CD8-positive, alpha-beta memory T cell (primary cell): ENCODE data around the gene PRKAB1. TPM values are rescaled to one million over a fixed set of nuclear protein-coding genes. Genes with fewer than 3 reads are reported as not detected.

Source experiments
- CTCF ChIA-PET: fragments of 350-600 bp; sonication (Branson Sonifier 250); formaldehyde crosslinking; loops from one replicate; lab custom pipeline; 2021; ENCODE audit warnings: antibody characterized with exemption; lab: Charles Lee
- POLR2A ChIA-PET: fragments of 350-600 bp; sonication (Branson Sonifier 250); formaldehyde crosslinking; loops from one replicate; lab custom pipeline; 2021; ENCODE audit warnings: antibody characterized with exemption; lab: Charles Lee
- DNase-seq, 5 donors: peaks; one replicate each; pipeline versions ENCODE4 v3.0.0 to v3.0.0-alpha.2; 2020 to 2022; ENCODE audit warnings: mixed read lengths in 1 of 5
- H3K27ac ChIP-seq: one replicate; pipeline ENCODE4 v1.7.0; 2013; ENCODE audit warnings: low read depth, mild to moderate bottlenecking, low read length, moderate library complexity
- H3K27me3 ChIP-seq: 2 replicates; pipeline ENCODE4 v1.7.0; 2013; ENCODE audit warnings: low read length, mild to moderate bottlenecking; ENCODE audit not compliant: insufficient read depth, poor library complexity, severe bottlenecking
- H3K36me3 ChIP-seq: 2 replicates; pipeline ENCODE4 v1.7.0; 2013; ENCODE audit warnings: mild to moderate bottlenecking, low read length, moderate library complexity; ENCODE audit not compliant: insufficient read depth
- H3K4me1 ChIP-seq: 2 replicates; pipeline ENCODE4 v1.7.0; 2013; ENCODE audit warnings: mild to moderate bottlenecking, low read length, moderate library complexity; ENCODE audit not compliant: insufficient read depth
- H3K4me3 ChIP-seq: 2 replicates; pipeline ENCODE4 v1.7.0; 2013; ENCODE audit warnings: mild to moderate bottlenecking, low read length
- H3K9me3 ChIP-seq: 2 replicates; pipeline ENCODE4 v1.7.0; 2013; ENCODE audit warnings: mild to moderate bottlenecking, low read length
- H3K27ac Mint-ChIP-seq, 8 donors: one replicate each; pipeline ENCODE4 v1.8.0; 2020 to 2021; ENCODE audit warnings: mixed read lengths in 8 of 8, mild to moderate bottlenecking in 6 of 8, inconsistent platforms in 3 of 8, moderate library complexity in 3 of 8
- H3K27me3 Mint-ChIP-seq, 2 donors: one replicate each; pipeline ENCODE4 v1.8.0; 2020 to 2021; ENCODE audit warnings: mixed read lengths in 2 of 2, mild to moderate bottlenecking in 1 of 2, moderate library complexity in 1 of 2
- H3K36me3 Mint-ChIP-seq, 3 donors: one replicate each; pipeline ENCODE4 v1.8.0; 2020 to 2021; ENCODE audit warnings: mixed read lengths in 3 of 3, inconsistent platforms in 1 of 3, mild to moderate bottlenecking in 1 of 3
- H3K4me1 Mint-ChIP-seq, 3 donors: one replicate each; pipeline ENCODE4 v1.8.0; 2020 to 2021; ENCODE audit warnings: mixed read lengths in 3 of 3, inconsistent platforms in 1 of 3, mild to moderate bottlenecking in 1 of 3
- H3K4me3 Mint-ChIP-seq, 7 donors: one replicate each; pipeline ENCODE4 v1.8.0; 2020 to 2021; ENCODE audit warnings: mixed read lengths in 7 of 7, mild to moderate bottlenecking in 6 of 7, moderate library complexity in 4 of 7, inconsistent platforms in 2 of 7
- H3K9me3 Mint-ChIP-seq, 5 donors: one replicate each; pipeline ENCODE4 v1.8.0; 2020 to 2022; ENCODE audit warnings: mixed read lengths in 5 of 5, mild to moderate bottlenecking in 3 of 5, moderate library complexity in 2 of 5, inconsistent platforms in 1 of 5
- polyA plus RNA-seq: library from polyadenylated mRNA; unstranded; fragments of 300-500 nt; fragmentation: Illumina TruSeq; gene quantifications from one replicate; pipeline ENCODE4 v1.2.3, GENCODE V29; 2021
- total RNA-seq, 2 experiments: library from RNA; stranded (reverse); gene quantifications; one replicate each; pipeline ENCODE4 v1.2.3, GENCODE V29; 2021

Gene PRKAB1
- total and polyA plus RNA-seq, 3 experiments from 2014 or later: 27.2 to 32.0 (median 30.8) TPM

- no peaks in the 10 kb centered on the region for H3K27me3 Mint-ChIP-seq
- H3K27ac Mint-ChIP-seq: peak overlapping the region in 7 of 8 donors; percentile 36 to 92 (median 83)
- Histone ChIP-seq H3K9me3 (no peaks in the 10 kb centered on the region), H3K27me3 (no peaks in the 10 kb centered on the region), H3K4me1 (peaks cover 20% of the 10 kb centered on the region), H3K4me3 (no peak overlapping the region), H3K36me3 (peaks cover 46% of the 10 kb centered on the region), H3K27ac (no peak overlapping the region)
- POLR2A ChIA-PET: no interaction called here
- peaks cover 51 to 60% (median 55%) of the 10 kb centered on the region in 3 donors for H3K4me1 Mint-ChIP-seq
- H3K4me3 Mint-ChIP-seq: peak overlapping the region in 2 of 7 donors; percentile 15 to 32
- CTCF ChIA-PET: no interaction called here
- peaks cover 5 to 84% (median 20%) of the 10 kb centered on the region in 3 donors for H3K36me3 Mint-ChIP-seq
- no peaks in the 10 kb centered on the region for H3K9me3 Mint-ChIP-seq
- DNase-seq: no peak
Measured at GRCh38 chr12:119672194-119672593, 4.3 kb downstream of the PRKAB1 start.

GRCh38 chr12:119673634-119674033, 5.7 kb downstream of the PRKAB1 start:
- Histone ChIP-seq H3K36me3 (peaks cover 58% of the 10 kb centered on the region), H3K4me1 (peaks cover 11% of the 10 kb centered on the region), H3K4me3 (no peak overlapping the region), H3K9me3 (no peaks in the 10 kb centered on the region), H3K27ac (no peak overlapping the region), H3K27me3 (no peaks in the 10 kb centered on the region)
- DNase-seq: no peak
- Mint-ChIP-seq H3K9me3 (no peaks in the 10 kb centered on the region), H3K27ac (peak overlapping the region in 7 of 8 donors; percentile 22 to 93 (median 83)), H3K4me1 (peaks cover 43 to 50% (median 46%) of the 10 kb centered on the region in 3 donors), H3K36me3 (peaks cover 5 to 88% (median 18%) of the 10 kb centered on the region in 3 donors), H3K4me3 (peak overlapping the region in 3 of 7 donors; percentile 19 to 48 (median 37)), H3K27me3 (no peaks in the 10 kb centered on the region)
- ChIA-PET CTCF (no interaction called here), POLR2A (no interaction called here)

GRCh38 chr12:119674560-119674959, 6.6 kb downstream of the PRKAB1 start:
- DNase-seq: no peak
- Mint-ChIP-seq H3K4me1 (peaks cover 41 to 46% (median 43%) of the 10 kb centered on the region in 3 donors), H3K4me3 (no peak overlapping the region), H3K9me3 (no peaks in the 10 kb centered on the region), H3K27ac (peak overlapping the region in 4 of 8 donors; percentile 70 to 91 (median 82)), H3K27me3 (no peaks in the 10 kb centered on the region), H3K36me3 (peaks cover 5 to 97% (median 20%) of the 10 kb centered on the region in 3 donors)
- H3K4me3 ChIP-seq: no peak overlapping the region
- no peaks in the 10 kb centered on the region for H3K27me3 ChIP-seq
- no peaks in the 10 kb centered on the region for H3K9me3 ChIP-seq
- peaks cover 62% of the 10 kb centered on the region for H3K36me3 ChIP-seq
- CTCF ChIA-PET: interaction anchor here (1.2 kb wide), 1 partner anchor 20 kb away, joined by 3 read pairs; no protein-coding TSS in a partner anchor
- H3K4me1 ChIP-seq: peaks cover 9% of the 10 kb centered on the region
- no peak overlapping the region for H3K27ac ChIP-seq
- POLR2A ChIA-PET: no interaction called here

- Mint-ChIP-seq H3K9me3 (no peaks in the 10 kb centered on the region), H3K4me3 (no peak overlapping the region), H3K27ac (peak overlapping the region in 2 of 8 donors; percentile 23 to 26), H3K27me3 (no peaks in the 10 kb centered on the region), H3K36me3 (peaks cover 5 to 99% (median 20%) of the 10 kb centered on the region in 3 donors), H3K4me1 (peaks cover 29 to 32% (median 29%) of the 10 kb centered on the region in 3 donors)
- ChIA-PET CTCF (interaction anchor here (1.7 kb wide), 1 partner anchor 8 kb away, joined by 8 read pairs; the partner anchor contains the start of gene PRKAB1), POLR2A (no interaction called here)
- Histone ChIP-seq H3K27me3 (no peaks in the 10 kb centered on the region), H3K36me3 (peaks cover 62% of the 10 kb centered on the region), H3K4me1 (no peaks in the 10 kb centered on the region), H3K4me3 (no peak overlapping the region), H3K27ac (no peak overlapping the region), H3K9me3 (no peaks in the 10 kb centered on the region)
- DNase-seq: no peak
Measured at GRCh38 chr12:119676022-119676421, 8.1 kb downstream of the PRKAB1 start.

- H3K9me3 ChIP-seq: no peaks in the 10 kb centered on the region
- POLR2A ChIA-PET: no interaction called here
- Mint-ChIP-seq H3K4me3 (peak overlapping the region in 2 of 7 donors; percentile 2 to 23), H3K27ac (peak overlapping the region in 1 of 8 donors; percentile 32), H3K4me1 (peaks cover 23 to 26% (median 23%) of the 10 kb centered on the region in 3 donors), H3K27me3 (no peaks in the 10 kb centered on the region), H3K9me3 (no peaks in the 10 kb centered on the region), H3K36me3 (peaks cover 5 to 99% (median 17%) of the 10 kb centered on the region in 3 donors)
- H3K27me3 ChIP-seq: no peaks in the 10 kb centered on the region
- H3K4me3 ChIP-seq: no peak overlapping the region
- H3K27ac ChIP-seq: no peak overlapping the region
- DNase-seq: no peak
- CTCF ChIA-PET: interaction anchor here (1.7 kb wide), 1 partner anchor 9 kb away, joined by 8 read pairs; the partner anchor contains the start of gene PRKAB1
- no peaks in the 10 kb centered on the region for H3K4me1 ChIP-seq
- H3K36me3 ChIP-seq: peaks cover 63% of the 10 kb centered on the region
Measured at GRCh38 chr12:119676573-119676972, 8.6 kb downstream of the PRKAB1 start.

GRCh38 chr12:119678459-119678858, 10.5 kb downstream of the PRKAB1 start:
- Histone ChIP-seq H3K36me3 (peaks cover 56% of the 10 kb centered on the region), H3K27ac (no peak overlapping the region), H3K9me3 (no peaks in the 10 kb centered on the region), H3K4me1 (no peaks in the 10 kb centered on the region), H3K27me3 (no peaks in the 10 kb centered on the region), H3K4me3 (no peak overlapping the region)
- no peak for DNase-seq
- CTCF ChIA-PET: no interaction called here
- Mint-ChIP-seq H3K4me3 (no peak overlapping the region), H3K27ac (peak overlapping the region in 1 of 8 donors; percentile 74), H3K9me3 (no peaks in the 10 kb centered on the region), H3K4me1 (peaks cover 13 to 18% (median 14%) of the 10 kb centered on the region in 3 donors), H3K36me3 (peaks cover 5 to 88% (median 17%) of the 10 kb centered on the region in 3 donors), H3K27me3 (no peaks in the 10 kb centered on the region)
- POLR2A ChIA-PET: no interaction called here

GRCh38 chr12:119679081-119679480, 11.1 kb downstream of the PRKAB1 start:
- H3K4me3 ChIP-seq: no peak overlapping the region
- H3K9me3 Mint-ChIP-seq: no peaks in the 10 kb centered on the region
- no peak overlapping the region for H3K4me3 Mint-ChIP-seq
- ChIA-PET POLR2A (no interaction called here), CTCF (interaction anchor here (0.7 kb wide), 1 partner anchor 12 kb away, joined by 3 read pairs; the partner anchor contains the start of gene PRKAB1)
- H3K27me3 ChIP-seq: no peaks in the 10 kb centered on the region
- no peaks in the 10 kb centered on the region for H3K9me3 ChIP-seq
- peak overlapping the region in 1 of 8 donors; percentile 68 for H3K27ac Mint-ChIP-seq
- no peaks in the 10 kb centered on the region for H3K27me3 Mint-ChIP-seq
- H3K27ac ChIP-seq: no peak overlapping the region
- no peak for DNase-seq
- peaks cover 52% of the 10 kb centered on the region for H3K36me3 ChIP-seq
- H3K4me1 Mint-ChIP-seq: peaks cover 8 to 12% (median 8%) of the 10 kb centered on the region in 3 donors
- peaks cover 5 to 82% (median 17%) of the 10 kb centered on the region in 3 donors for H3K36me3 Mint-ChIP-seq
- no peaks in the 10 kb centered on the region for H3K4me1 ChIP-seq

- peaks cover 50% of the 10 kb centered on the region for H3K36me3 ChIP-seq
- no peak overlapping the region for H3K4me3 Mint-ChIP-seq
- peaks cover 6 to 11% (median 7%) of the 10 kb centered on the region in 3 donors for H3K4me1 Mint-ChIP-seq
- DNase-seq: no peak
- H3K9me3 Mint-ChIP-seq: no peaks in the 10 kb centered on the region
- CTCF ChIA-PET: interaction anchor here (0.7 to 1.8 kb wide), 2 partner anchors 12 kb away, joined by 3 to 8 read pairs; partner anchors contain the start of gene PRKAB1
- H3K27me3 ChIP-seq: no peaks in the 10 kb centered on the region
- no peak overlapping the region for H3K4me3 ChIP-seq
- H3K27ac ChIP-seq: no peak overlapping the region
- POLR2A ChIA-PET: no interaction called here
- H3K9me3 ChIP-seq: no peaks in the 10 kb centered on the region
- peak overlapping the region in 2 of 8 donors; percentile 54 to 68 for H3K27ac Mint-ChIP-seq
- H3K36me3 Mint-ChIP-seq: peaks cover 5 to 78% (median 14%) of the 10 kb centered on the region in 3 donors
- no peaks in the 10 kb centered on the region for H3K27me3 Mint-ChIP-seq
- no peaks in the 10 kb centered on the region for H3K4me1 ChIP-seq
Measured at GRCh38 chr12:119679490-119679889, 11.6 kb downstream of the PRKAB1 start.
